Natural killer cell treated with Interleukin-12 subunit alpha and Interleukin-12 subunit beta and Interleukin-15 and Interleukin-18, amount 100 ng/mL, for 72 hours (primary cell): ENCODE data around the gene PON2. TPM values are rescaled to one million over a fixed set of nuclear protein-coding genes. Genes with fewer than 3 reads are reported as not detected.

ENCODE experiments used
- ATAC-seq, 2 donors: fragments of 150-1000 bp; cut with Tn5 transposase in 1 of 2; sonication (Bioruptor Pico), chemical (Tn5 transposase) in 1 of 2; 2 replicates each; pipeline ENCODE4 v1.10.0; 2021
- DNase-seq: peaks from one replicate; pipeline ENCODE4 v3.0.0; 2022; ENCODE audit warnings: low spot score
- H3K27ac Mint-ChIP-seq, 2 donors: 1 replicate in 1 of 2; 2 replicates in 1 of 2; pipeline ENCODE4 v1.8.0; 2022; ENCODE audit warnings: mixed read lengths in 2 of 2, mild to moderate bottlenecking in 1 of 2, moderate library complexity in 1 of 2
- H3K27me3 Mint-ChIP-seq, 2 donors: 1 replicate in 1 of 2; 2 replicates in 1 of 2; pipeline ENCODE4 v1.8.0; 2022; ENCODE audit warnings: mixed read lengths in 2 of 2
- H3K36me3 Mint-ChIP-seq: one replicate; pipeline ENCODE4 v1.8.0; 2022; ENCODE audit warnings: mixed read lengths
- H3K4me1 Mint-ChIP-seq, 2 donors: 1 replicate in 1 of 2; 2 replicates in 1 of 2; pipeline ENCODE4 v1.8.0; 2022; ENCODE audit warnings: low read depth in 2 of 2, mixed read lengths in 2 of 2, mild to moderate bottlenecking in 1 of 2
- H3K4me3 Mint-ChIP-seq: one replicate; pipeline ENCODE4 v1.8.0; 2022; ENCODE audit warnings: mixed read lengths
- H3K9me3 Mint-ChIP-seq: 2 replicates; pipeline ENCODE4 v1.8.0; 2022; ENCODE audit warnings: mixed read lengths
- total RNA-seq, 2 donors: library from RNA; stranded (reverse); gene quantifications; one replicate each; pipeline ENCODE4 v1.2.3, GENCODE V29; 2022

PON2 gene
- 10 to 100 TPM; 17.6 to 18.0 TPM for total RNA-seq

DNA sequence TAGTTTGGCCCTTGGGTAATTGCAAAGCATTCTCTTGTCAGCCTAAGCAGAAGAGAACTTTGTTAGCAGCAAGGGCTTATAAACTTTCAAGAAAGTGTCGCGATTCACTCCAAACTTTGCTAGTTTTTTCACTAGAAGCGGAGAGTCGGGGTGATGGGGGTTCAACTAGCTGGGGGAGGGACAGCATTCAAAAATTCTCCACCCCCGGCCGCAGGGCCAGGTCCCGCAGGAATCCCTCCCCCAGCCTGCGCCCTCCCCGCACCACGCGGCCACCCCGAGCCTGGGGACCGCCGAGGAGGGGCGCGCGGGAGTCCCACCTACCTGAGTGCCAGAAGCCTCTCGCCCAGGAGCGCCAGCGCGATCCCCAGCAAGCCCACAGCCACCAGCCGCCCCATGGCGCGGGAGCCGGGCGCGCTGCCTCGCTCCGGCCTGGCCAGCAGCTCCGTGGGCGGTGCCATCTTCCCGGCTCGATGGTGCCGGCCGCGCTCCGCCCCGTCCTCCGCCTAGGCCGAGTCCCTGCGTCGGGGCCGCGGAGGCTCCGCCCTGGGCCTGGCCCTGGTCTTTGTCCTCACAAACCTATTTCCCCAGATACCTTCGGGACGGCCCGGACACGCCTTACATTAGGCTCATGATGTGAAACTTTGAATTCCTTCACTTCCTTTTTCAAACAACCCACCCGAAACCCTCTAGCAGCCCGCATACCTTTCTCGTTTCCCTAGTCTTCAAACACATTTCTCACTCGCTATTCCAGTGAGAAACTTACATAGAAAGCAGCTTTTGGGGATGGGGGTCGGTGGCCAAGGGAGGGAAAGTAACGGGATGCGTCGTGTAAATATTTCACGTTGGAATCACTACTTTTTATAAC lies at the start of gene PON2:
Gene PON2, minus strand, starts transcription at position 472 of the 865 bp plus-strand sequence. Its CDS starts 77 bp downstream, at position 395.
- Mint-ChIP-seq H3K4me1 (peaks cover 13 to 17% of the 10 kb centered on the region in 2 donors), H3K27me3 (no peaks in the 10 kb centered on the region), H3K9me3 (no peaks in the 10 kb centered on the region), H3K36me3 (no peaks in the 10 kb centered on the region), H3K27ac (peak within 1 kb of the TSS; percentile 79 to 90), H3K4me3 (peak within 1 kb of the TSS; percentile 90)
- ATAC-seq, result peak; percentile 99
- peak; percentile 86 for DNase-seq

DNA sequence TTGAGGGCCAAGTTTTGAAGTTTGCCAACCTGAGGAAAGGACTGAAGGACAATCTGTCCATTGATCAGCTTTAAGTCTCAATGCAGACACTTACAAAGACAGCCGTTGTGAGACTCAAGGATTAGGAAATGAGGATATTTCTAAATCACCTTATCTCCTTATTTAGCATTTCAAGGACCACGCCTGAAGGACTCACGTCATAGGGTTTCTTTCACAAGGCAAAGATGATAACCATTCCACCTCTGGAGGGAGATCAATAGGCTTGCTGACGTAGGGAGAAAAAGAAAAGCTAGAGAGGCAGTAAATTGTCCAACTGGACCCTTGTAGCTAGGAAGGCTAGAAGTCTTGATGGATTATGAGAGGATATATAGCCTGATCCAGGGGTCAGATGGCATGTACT lies 47.6 kb upstream of the PON2 start:
- Mint-ChIP-seq H3K4me1 (peaks cover 4 to 6% of the 10 kb centered on the region in 2 donors), H3K27ac (no peak overlapping the region), H3K27me3 (peaks cover 0 to 9% of the 10 kb centered on the region in 2 donors), H3K36me3 (no peaks in the 10 kb centered on the region), H3K9me3 (no peaks in the 10 kb centered on the region), H3K4me3 (no peak overlapping the region)
- DNase-seq, result no peak
- ATAC-seq, result no peak

DNA sequence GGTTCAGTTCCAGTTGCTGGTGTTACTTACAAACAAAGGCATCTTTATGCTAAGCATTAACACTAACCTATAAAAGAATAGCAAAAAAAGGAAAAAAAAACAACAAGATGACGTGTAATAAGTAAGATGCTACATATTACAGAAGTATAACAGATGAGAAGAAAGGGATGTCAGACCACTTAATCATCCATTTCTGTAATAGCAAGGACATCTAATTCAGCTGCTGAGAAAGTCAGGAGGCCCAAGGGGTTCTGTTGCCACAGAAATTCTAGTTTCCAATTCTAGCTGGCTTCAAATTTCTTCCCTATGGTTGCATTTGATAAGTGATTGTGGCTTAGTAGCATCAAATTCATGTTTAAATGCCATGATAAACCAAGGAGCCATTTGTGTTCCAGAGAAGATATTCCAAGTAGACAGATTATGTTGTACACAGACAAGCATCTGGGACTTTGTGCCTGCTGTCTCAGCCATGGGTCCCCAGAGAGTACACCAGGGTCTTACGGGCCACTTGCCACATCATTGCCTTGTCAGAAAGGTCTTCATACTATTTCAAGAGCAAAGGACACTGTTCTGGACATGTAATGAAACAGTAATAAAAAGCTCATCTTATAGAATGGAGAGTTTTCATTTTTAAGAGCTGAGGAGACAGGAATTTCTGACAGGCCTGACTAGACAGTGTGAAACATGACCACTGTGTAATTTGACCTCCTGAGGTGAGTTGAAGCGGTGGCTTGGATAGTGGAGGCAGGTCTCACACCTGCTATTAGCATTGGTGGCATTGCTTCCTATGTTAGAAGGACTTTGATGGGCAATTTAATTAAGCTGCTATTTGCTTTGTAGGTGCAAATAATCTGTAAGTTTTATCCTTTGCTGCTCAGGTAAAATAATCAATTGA lies 46.7 kb upstream of the PON2 start:
- DNase-seq (no peak), ATAC-seq (no peak)
- H3K9me3 Mint-ChIP-seq, result no peaks in the 10 kb centered on the region
- H3K4me3 Mint-ChIP-seq, result no peak overlapping the region
- H3K36me3 Mint-ChIP-seq, result no peaks in the 10 kb centered on the region
- H3K4me1 Mint-ChIP-seq, result peaks cover 9 to 14% of the 10 kb centered on the region in 2 donors
- peaks cover 0 to 9% of the 10 kb centered on the region in 2 donors for H3K27me3 Mint-ChIP-seq
- H3K27ac Mint-ChIP-seq, result no peak overlapping the region

DNA sequence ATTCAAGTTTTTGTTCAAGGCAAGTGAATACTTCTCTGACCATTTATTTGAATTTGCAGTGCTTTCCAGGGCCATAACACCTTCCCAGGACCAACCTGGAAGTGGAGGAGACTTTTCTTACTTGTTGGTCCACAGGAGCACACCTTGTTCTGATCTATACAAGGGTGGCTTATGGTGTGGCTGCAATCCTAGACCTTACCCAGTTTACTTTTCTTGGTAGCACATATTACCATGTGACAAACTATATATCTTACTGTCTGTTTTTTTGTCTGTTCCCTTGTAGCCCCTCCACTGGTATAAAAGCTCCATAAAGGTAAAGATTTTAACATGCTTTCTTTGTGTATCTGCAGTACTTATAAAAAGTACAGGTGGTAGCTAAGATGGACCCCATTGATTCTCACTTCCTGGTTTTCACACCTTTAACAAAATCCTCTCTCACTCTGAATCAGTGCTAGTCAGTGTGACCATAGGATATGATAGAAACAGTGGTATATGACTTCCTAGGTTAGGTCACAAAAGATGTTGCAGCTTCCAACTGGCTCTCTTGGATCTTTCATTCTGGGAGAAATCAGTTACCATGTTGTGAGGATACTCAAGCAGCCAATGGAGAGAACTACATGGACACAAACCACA lies 45.3 kb upstream of the PON2 start:
- H3K27ac Mint-ChIP-seq, result peak overlapping the region in 1 of 2 donors; percentile 54
- no peaks in the 10 kb centered on the region for H3K36me3 Mint-ChIP-seq
- DNase-seq (no peak), ATAC-seq (peak in 1 of 2 donors; percentile 56)
- H3K4me1 Mint-ChIP-seq, result peaks cover 12 to 17% of the 10 kb centered on the region in 2 donors
- H3K27me3 Mint-ChIP-seq, result peaks cover 0 to 5% of the 10 kb centered on the region in 2 donors
- no peak overlapping the region for H3K4me3 Mint-ChIP-seq
- H3K9me3 Mint-ChIP-seq, result no peaks in the 10 kb centered on the region

DNA sequence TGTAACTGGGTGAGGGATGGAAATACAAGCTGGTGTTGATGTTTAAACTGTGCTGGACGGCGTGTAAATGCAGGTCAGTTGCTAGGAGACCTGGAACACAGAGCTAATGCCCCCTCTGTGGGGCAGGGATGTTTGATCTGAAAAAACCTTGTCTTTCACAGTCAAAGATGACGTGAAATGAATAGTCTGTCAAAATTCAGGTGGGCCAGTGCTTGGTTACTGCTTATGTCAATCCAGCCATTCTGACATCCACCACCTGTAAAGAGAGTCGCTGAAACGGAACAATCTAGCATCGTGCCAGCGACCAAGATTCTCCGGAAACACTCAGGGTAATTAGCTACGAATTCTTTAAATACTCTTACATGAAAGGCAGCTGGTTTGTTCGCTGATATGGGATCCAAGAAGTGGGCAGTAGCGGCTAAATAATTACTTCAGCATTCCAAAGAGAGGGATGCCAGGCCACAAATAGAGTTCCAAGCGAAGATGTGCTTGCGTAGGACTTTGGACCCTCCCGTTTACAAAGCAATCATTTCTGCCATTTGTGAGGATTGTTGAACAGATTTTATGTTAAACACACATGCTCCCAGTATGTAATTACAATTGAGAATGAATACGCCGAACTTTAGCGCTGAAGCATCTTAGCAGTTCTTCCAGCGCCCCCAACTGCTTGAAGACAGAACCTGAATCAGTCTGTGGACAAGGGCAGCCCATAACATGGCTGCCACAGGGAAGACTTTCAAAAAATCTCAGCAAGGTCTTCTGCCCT lies 43.6 kb upstream of the PON2 start:
- ATAC-seq, result no peak
- H3K9me3 Mint-ChIP-seq, result no peaks in the 10 kb centered on the region
- no peak overlapping the region for H3K4me3 Mint-ChIP-seq
- no peak overlapping the region for H3K27ac Mint-ChIP-seq
- no peaks in the 10 kb centered on the region for H3K36me3 Mint-ChIP-seq
- no peak for DNase-seq
- H3K4me1 Mint-ChIP-seq, result peaks cover 12 to 17% of the 10 kb centered on the region in 2 donors
- H3K27me3 Mint-ChIP-seq, result peaks cover 0 to 5% of the 10 kb centered on the region in 2 donors

DNA sequence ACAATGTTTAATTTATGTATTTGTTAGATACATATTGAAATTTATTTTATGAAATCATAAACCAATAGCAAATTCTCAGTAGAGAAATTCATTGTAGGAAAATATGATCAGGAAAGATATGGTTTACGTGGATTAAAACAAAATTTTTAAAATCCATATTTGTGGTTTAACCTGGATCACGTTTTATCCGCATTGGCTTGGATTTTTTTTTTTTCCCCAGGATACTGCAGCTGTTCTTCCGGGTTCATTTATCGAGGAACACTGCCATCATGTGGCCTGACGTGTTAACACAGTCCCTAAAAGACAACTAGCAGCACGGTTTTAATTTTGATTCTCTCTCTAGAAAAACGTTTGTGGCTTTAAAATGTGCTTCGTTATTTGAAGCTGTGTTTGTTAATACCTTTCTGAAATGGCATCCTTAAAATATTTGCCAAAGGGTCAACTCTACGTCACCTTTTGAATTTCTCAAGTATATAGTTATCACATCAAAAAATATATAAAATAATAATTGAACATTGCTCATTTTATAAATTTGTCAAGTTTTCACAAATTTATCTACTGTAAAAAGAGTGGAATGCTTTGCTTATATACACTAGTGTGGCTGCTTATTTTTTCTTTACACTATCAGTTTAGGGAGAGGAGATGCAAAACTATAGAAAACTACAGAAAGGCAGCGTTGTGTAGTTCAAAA lies 42.2 kb upstream of the PON2 start:
- Mint-ChIP-seq H3K36me3 (no peaks in the 10 kb centered on the region), H3K27me3 (no peaks in the 10 kb centered on the region), H3K27ac (peak overlapping the region in 1 of 2 donors; percentile 84), H3K4me3 (no peak overlapping the region), H3K9me3 (no peaks in the 10 kb centered on the region), H3K4me1 (peaks cover 12 to 17% of the 10 kb centered on the region in 2 donors)
- DNase-seq (peak; percentile 65), ATAC-seq (peak; percentile 62 to 73)

DNA sequence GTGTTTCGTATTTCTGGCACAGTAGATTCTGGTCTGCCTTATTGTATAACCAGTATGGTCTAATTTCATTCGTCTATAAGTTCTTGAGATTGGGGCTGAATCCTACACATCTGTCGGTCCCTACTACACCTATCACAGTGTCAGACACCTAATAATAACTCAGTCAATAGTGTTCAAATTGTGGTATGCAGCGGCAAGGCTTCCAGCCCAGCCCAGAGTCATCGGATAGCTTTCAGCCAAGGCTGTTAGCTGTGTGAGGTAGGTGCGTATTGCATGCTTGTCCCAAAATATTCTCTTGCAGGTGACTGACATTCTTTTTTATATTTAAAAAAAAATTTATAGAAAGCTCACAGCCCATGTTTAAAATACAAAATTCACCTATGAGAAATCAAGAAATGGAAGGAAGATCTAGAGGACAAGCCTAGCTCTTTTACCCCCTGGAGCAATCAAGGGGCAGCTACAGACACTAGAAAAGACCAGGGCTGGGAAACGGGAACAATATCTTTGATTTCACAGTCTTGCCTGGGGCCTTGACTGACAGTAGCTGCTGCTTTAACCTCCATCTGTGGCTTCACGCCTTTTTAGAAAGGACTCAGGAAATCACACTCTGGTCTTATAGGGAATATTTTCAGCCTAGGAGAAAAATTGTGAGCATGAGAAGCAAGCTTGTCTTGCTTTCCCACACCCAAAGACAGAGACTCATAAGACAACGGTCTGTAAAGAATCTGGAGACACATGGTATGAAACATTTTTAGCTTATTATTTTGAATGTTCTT lies 41.4 kb upstream of the PON2 start:
- peak overlapping the region; percentile 30 for H3K4me3 Mint-ChIP-seq
- H3K4me1 Mint-ChIP-seq, result peaks cover 12 to 21% of the 10 kb centered on the region in 2 donors
- no peaks in the 10 kb centered on the region for H3K36me3 Mint-ChIP-seq
- H3K27ac Mint-ChIP-seq, result peak overlapping the region in 1 of 2 donors; percentile 84
- ATAC-seq, result no peak
- no peak for DNase-seq
- H3K9me3 Mint-ChIP-seq, result no peaks in the 10 kb centered on the region
- no peaks in the 10 kb centered on the region for H3K27me3 Mint-ChIP-seq

DNA sequence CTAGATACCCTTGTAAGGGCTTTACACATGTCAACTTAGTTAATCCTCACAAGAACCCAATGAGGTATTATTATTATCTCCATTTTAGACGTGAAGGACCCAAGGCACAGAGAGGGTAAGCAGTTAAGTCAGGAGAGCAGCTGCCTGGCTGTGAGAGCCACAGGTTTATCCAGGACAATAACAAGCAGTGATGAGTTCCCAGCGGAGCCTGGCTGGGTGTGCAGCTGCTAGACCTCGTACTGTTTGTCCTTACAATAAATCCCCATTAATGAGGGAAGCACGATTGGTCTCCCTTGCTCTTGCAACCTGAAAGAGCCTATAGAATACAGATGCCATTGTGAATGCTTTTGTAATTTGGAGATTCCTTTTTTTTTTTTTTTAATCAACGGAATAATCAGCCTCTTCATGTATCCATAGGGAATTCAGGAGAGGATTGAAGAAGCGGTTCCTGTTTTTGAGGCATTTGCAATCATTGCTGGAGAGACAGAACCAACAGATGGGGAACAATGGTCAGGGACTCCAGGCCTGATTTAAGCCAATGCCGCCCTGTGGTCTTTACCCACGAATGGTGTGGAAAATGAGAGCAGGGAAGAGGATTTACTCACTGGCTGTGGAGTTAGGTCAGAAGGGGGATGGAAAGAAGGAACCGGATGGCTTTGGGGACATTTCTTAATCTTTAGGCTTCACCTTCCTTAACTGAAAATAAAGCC lies 38.6 kb upstream of the PON2 start:
- Mint-ChIP-seq H3K9me3 (no peaks in the 10 kb centered on the region), H3K36me3 (no peaks in the 10 kb centered on the region), H3K4me3 (no peak overlapping the region), H3K4me1 (peaks cover 15 to 23% of the 10 kb centered on the region in 2 donors), H3K27me3 (no peaks in the 10 kb centered on the region), H3K27ac (no peak overlapping the region)
- DNase-seq (no peak), ATAC-seq (no peak)

DNA sequence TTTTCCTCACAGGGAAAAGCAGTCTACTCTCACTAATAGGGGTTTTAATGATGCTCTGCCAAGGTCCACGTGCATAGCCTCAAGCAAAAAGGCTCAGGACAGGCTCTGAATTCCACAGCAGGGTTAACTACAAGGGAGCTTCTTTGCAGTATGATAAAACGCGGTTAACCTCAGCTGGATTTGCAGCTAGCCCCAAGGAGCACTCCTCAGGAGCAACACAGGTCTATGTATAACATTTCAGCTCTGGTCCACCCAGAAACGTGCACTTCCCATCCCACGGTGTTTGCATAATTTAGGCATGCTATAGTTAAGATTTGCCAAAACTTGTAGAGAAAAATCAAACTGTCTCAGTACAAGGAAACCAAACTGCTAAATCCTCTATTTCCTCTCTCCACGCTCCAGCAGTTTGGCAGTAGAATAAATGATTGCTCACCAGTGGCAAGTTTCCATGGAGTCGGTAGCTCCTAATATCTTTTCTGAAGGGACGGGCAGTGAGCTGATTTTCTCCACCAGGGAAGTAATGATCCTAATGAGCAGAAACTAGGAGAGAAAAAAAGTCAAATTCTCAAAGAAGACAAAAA lies 37.8 kb upstream of the PON2 start:
- H3K9me3 Mint-ChIP-seq, result no peaks in the 10 kb centered on the region
- no peak overlapping the region for H3K27ac Mint-ChIP-seq
- H3K4me1 Mint-ChIP-seq, result peaks cover 15 to 23% of the 10 kb centered on the region in 2 donors
- ATAC-seq, result no peak
- no peak overlapping the region for H3K4me3 Mint-ChIP-seq
- no peak for DNase-seq
- H3K27me3 Mint-ChIP-seq, result no peaks in the 10 kb centered on the region
- H3K36me3 Mint-ChIP-seq, result no peaks in the 10 kb centered on the region

DNA sequence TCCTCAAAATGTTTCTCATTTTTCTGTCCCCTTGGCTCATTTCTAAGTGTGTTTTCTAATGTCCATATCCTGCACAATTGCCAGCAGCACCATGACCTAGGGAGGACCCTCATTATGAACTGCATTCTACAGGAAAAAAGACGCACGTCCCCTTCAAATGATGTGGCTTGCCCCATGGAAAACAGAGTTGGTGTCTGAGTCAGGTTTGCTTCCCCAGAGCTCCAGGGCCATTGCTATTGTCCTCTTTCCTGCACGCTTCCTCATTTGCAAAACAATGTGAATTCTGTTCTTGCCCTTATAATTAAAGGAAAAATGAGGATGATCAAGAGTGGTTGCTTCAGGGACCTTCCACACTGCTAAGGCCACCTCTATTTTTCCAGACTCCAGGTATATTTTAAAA lies 36.2 kb upstream of the PON2 start:
- Mint-ChIP-seq H3K27ac (peak overlapping the region in 1 of 2 donors; percentile 55), H3K9me3 (no peaks in the 10 kb centered on the region), H3K4me1 (peaks cover 6 to 12% of the 10 kb centered on the region in 2 donors), H3K4me3 (no peak overlapping the region), H3K36me3 (no peaks in the 10 kb centered on the region), H3K27me3 (no peaks in the 10 kb centered on the region)
- no peak for ATAC-seq
- DNase-seq, result no peak

DNA sequence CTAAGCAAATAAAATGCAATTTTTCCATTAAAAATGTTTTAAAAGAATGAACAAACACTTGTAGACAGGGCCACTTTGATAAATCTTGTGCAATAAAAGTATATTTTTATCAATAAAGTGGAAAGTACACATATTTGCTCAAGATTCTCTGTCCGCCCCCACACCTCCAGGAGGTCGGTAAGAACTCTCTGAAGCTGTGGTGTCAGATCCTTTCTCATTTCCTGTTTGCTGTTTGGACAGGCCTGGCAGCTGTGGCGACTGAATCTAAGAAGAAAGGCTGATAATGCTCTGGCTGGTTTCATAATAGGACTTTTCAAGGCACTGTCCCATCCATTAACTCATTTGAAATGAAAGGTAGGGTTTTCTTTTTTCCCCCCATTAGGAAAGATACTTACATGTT lies 35.6 kb upstream of the PON2 start:
- H3K9me3 Mint-ChIP-seq, result no peaks in the 10 kb centered on the region
- H3K4me3 Mint-ChIP-seq, result no peak overlapping the region
- peaks cover 6 to 12% of the 10 kb centered on the region in 2 donors for H3K4me1 Mint-ChIP-seq
- no peak for DNase-seq
- H3K27ac Mint-ChIP-seq, result peak overlapping the region in 1 of 2 donors; percentile 55
- no peaks in the 10 kb centered on the region for H3K36me3 Mint-ChIP-seq
- no peaks in the 10 kb centered on the region for H3K27me3 Mint-ChIP-seq
- peak; percentile 66 to 67 for ATAC-seq
